22Rv1 (cell line): ENCODE results near the gene CFAP141.

Experiments
- H3K27ac ChIP-seq: fragments of 450-650 bp; 2 replicates; pipeline ENCODE4 v1.5.1; 2017
- CTCF ChIP-seq: fragments of 450-650 bp; IDR thresholded peaks from 2 replicates; pipeline ENCODE4 v1.5.1; 2017; ENCODE audit warnings: mild to moderate bottlenecking
- ZFX ChIP-seq: fragments of 450-650 bp; IDR thresholded peaks from 2 replicates; pipeline ENCODE4 v1.6.1; 2017; ENCODE audit warnings: antibody characterized with exemption, borderline replicate concordance

CFAP141 gene

DNA sequence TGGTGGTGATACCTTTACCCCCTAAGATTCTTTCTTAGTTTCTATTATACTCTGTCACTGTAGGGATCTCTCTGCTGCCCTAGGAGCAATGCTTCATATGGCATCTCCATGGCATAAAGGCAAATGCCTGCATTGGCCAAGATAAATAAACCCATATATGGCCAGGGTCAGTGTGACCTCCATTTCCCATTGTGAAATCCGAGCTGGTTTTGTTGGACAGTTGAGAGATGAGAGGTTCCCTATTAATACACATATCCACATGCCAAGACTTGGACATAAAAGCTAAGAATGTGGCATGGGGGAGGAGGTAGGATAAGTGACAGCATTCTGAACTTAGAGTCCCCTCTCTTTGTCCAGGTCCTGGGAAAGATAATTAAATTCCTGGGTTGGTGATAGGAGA, 15.6 kb downstream of the CFAP141 start:
- TF ChIP-seq CTCF, result no peak
- no peak for TF ChIP-seq ZFX
- H3K27ac ChIP-seq, result no peak overlapping the region

- TF ChIP-seq CTCF, result no peak
- no peak for TF ChIP-seq ZFX
- peak overlapping the region; percentile 78 for H3K27ac ChIP-seq
These were observed 19.2 kb downstream of the CFAP141 start for GRCh38 chr1:154186852-154187501.

GRCh38 chr1:154186177-154186576, 20.0 kb downstream of the CFAP141 start:
- H3K27ac ChIP-seq, result peak overlapping the region; percentile 78
- TF ChIP-seq ZFX (no peak), CTCF (peak; percentile 97)

DNA sequence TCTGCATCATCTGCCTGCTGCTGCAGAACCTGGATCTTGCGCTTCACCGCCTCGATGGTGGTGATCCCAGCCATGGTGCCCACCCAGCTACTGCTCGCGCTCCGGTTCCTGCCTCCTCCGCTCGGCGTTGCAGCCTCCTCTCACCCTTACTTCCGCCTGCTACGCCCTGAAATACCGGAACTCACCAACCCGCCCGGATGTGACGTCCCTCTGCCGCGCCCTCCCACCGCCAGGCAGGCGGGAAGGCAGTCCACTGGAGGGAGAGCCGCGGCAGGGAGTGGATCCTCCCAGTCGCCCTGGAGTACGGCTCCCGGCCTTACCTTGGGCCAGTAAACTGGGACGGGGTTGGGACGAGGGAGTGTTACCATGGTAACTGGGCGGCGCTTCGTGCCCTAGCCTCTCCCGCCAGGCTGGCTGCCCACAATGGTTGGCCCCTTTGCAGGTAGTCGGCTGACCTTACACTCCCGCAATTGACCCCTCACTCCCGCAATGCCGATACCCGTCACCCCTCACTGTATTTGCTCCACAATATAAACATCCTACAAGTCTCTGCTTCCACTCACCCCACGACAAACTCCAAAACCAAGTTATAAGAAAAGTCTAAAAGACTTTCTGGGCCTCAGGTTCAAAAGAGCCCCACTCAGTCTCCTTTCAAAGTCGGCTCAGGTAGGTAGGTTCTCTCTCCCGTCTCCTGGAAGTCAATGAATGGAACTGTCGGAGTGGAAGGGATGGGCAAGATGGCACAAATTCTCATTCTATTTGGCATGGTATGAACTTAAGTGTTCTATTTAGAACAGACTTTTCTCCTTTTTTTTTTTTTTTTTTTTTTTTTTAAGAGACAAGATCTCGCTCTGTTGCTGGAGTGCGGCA, 22.9 kb downstream of the CFAP141 start:
- peak overlapping the region; percentile 91 for H3K27ac ChIP-seq
- TF ChIP-seq CTCF (no peak), ZFX (no peak)

DNA sequence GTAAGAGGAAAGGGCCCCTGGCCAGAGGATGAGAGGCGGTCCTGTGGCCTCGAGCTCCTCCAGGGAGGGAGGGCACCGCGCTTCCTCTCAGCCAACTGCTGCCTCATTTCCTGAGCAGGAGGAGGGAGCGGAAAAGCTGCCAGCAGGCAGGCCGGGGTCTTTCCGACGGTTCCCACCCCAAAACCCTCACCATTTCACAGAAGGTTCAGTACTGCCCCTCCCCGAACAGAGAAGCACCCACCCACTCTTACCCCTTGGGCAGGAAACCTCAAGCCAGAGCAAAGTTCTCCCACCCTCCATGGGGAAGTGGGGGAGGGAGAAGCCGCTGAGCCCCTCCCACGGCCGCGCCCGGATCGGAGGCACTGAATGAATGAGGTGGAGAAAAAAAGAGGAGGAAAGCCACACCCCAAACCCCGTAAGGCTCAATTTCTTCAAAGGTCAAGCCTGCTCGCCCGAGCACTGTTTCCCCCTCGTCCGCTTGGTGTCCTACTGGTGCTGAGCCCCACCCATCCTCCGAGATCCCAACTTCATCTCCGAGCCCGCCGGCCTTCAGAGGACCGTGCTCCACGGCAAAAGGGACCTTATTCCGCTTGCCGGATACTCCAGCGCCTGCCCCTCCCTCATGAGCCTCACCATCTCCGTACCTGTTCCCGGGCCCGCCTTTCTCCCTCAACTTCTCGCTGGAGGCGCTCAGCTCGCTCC, 23.6 kb downstream of the CFAP141 start:
- no peak; the same call in 1 of the 2 replicates for TF ChIP-seq CTCF
- no peak for TF ChIP-seq ZFX
- H3K27ac ChIP-seq, result peak overlapping the region; percentile 91

GRCh38 chr1:154181944-154182343, 24.2 kb downstream of the CFAP141 start:
- peak overlapping the region; percentile 91 for H3K27ac ChIP-seq
- TF ChIP-seq CTCF, result no peak
- no peak for TF ChIP-seq ZFX
